ENCODE measurements around the gene VWDE. TPM values are rescaled to one million over a fixed set of nuclear protein-coding genes. Genes with fewer than 3 reads are reported as not detected.
"Not testable (repeated sequence)": the region's sequence is repeated elsewhere in the genome, so short reads cannot be mapped to it uniquely, and the experiment has no call there.

VWDE gene
- total RNA-seq, 1 experiment from 2014 or later, result 3.1 TPM

- Mint-ChIP-seq H3K27me3 (ENCODE audit: insufficient read depth, unreplicated experiment) (no peaks in the 10 kb centered on the region), H3K9me3 (ENCODE audit: unreplicated experiment) (peaks cover 15% of the 10 kb centered on the region), H3K4me3 (ENCODE audit: unreplicated experiment) (no peak overlapping the region), H3K36me3 (ENCODE audit: insufficient read depth, unreplicated experiment) (no peaks in the 10 kb centered on the region), H3K4me1 (ENCODE audit: insufficient read depth, unreplicated experiment) (no peaks in the 10 kb centered on the region), H3K27ac (ENCODE audit: low read depth, unreplicated experiment) (no peak overlapping the region)
- ChIA-PET CTCF (no interaction called here), POLR2A (no interaction called here)
- intact Hi-C loops (cut with micrococcal nuclease), result no loop called here
- BruUV-seq (replicated peaks), result no TSS peak
- no peak for TF ChIP-seq CTCF (IDR thresholded peaks at IDR 0.05; ENCODE audit: unreplicated experiment)
- DNase-seq (ENCODE audit: unreplicated experiment), result no peak
Observed at GRCh38 chr7:12410523-12410922, 6.9 kb upstream of the VWDE start.

DNA sequence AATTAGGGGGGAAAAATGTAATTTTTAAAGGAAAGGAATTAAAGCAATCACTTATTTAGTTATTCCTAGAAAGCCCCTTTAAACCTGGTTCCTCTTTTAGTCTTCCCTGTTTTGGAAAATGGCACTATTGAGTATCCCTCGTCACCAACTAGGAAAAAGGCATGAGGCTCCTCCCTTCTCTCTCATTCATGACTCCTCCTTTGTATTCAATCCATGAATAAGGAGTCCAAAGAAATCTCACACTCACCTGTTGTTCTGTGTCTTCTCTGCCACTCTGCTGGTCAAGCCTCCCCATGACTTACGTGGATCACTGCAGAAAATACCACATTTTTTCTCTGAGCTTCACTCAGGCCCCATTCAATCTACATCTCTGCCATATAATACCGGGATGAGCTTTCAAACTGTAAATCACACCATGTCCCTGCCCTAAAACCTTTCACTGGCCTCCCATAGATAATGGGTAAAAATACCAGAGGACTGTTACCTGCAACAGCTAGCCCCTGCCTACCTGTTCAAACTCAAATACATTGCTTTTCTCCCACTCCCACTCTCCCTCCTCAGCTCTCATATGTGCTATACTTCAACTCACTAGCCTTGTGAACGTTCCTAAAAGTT, 5.5 kb upstream of the VWDE start:
- Mint-ChIP-seq H3K9me3 (ENCODE audit: unreplicated experiment) (peaks cover 15% of the 10 kb centered on the region), H3K36me3 (ENCODE audit: insufficient read depth, unreplicated experiment) (no peaks in the 10 kb centered on the region), H3K4me1 (ENCODE audit: insufficient read depth, unreplicated experiment) (no peaks in the 10 kb centered on the region), H3K4me3 (ENCODE audit: unreplicated experiment) (no peak overlapping the region), H3K27ac (ENCODE audit: low read depth, unreplicated experiment) (no peak overlapping the region), H3K27me3 (ENCODE audit: insufficient read depth, unreplicated experiment) (no peaks in the 10 kb centered on the region)
- ChIA-PET CTCF (interaction anchor here (0.8 to 1.6 kb wide), 3 partner anchors 9 to 25 kb away, joined by 3 to 6 read pairs (median 5); no protein-coding TSS in a partner anchor), POLR2A (no interaction called here)
- DNase-seq (ENCODE audit: unreplicated experiment), result no peak
- intact Hi-C loops (cut with micrococcal nuclease), result no loop called here
- TF ChIP-seq CTCF (IDR thresholded peaks at IDR 0.05; ENCODE audit: unreplicated experiment), result no peak
- no TSS peak for BruUV-seq (replicated peaks)

- H3K4me1 Mint-ChIP-seq (ENCODE audit: insufficient read depth, unreplicated experiment); H3K27me3 Mint-ChIP-seq (ENCODE audit: insufficient read depth, unreplicated experiment); H3K4me3 Mint-ChIP-seq (ENCODE audit: unreplicated experiment); intact Hi-C loops (cut with micrococcal nuclease); POLR2A ChIA-PET; H3K9me3 Mint-ChIP-seq (ENCODE audit: unreplicated experiment); DNase-seq (ENCODE audit: unreplicated experiment); BruUV-seq (replicated peaks); H3K36me3 Mint-ChIP-seq (ENCODE audit: insufficient read depth, unreplicated experiment); H3K27ac Mint-ChIP-seq (ENCODE audit: low read depth, unreplicated experiment): not testable (repeated sequence)
- CTCF ChIA-PET, result interaction anchor here (0.8 to 2.0 kb wide), 3 partner anchors 18 to 26 kb away, joined by 3 to 6 read pairs (median 5); no protein-coding TSS in a partner anchor
Observed at GRCh38 chr7:12407652-12408051, 4.0 kb upstream of the VWDE start.

DNA sequence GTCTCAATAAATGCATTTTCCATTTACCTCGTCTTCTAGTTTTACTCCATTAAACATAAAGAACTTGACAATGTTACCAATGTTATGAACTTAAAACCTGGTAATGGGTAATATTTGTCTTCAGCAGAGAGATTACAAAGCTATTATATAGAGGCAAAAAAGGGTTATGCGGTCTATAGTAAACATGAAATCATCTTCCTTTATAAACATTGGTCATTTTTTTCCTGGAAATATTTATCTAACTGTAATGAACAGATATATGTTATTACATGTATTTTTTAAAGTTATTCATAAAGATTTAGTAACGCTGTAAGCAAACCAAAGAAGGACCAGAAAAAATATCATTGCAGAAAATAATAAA, 1.3 kb downstream of the VWDE start:
- POLR2A ChIA-PET, result interaction anchor here (0.6 to 2.7 kb wide), 3 partner anchors 21 to 191 kb away, joined by 3 to 16 read pairs (median 11); partner anchors contain the start of gene TMEM106B
- intact Hi-C loops (cut with micrococcal nuclease), result no loop called here
- no peak for DNase-seq (ENCODE audit: unreplicated experiment)
- Mint-ChIP-seq H3K4me3 (ENCODE audit: unreplicated experiment) (no peak overlapping the region), H3K4me1 (ENCODE audit: insufficient read depth, unreplicated experiment) (no peaks in the 10 kb centered on the region), H3K27ac (ENCODE audit: low read depth, unreplicated experiment) (no peak overlapping the region), H3K9me3 (ENCODE audit: unreplicated experiment) (peaks cover 12% of the 10 kb centered on the region), H3K27me3 (ENCODE audit: insufficient read depth, unreplicated experiment) (peaks cover 16% of the 10 kb centered on the region), H3K36me3 (ENCODE audit: insufficient read depth, unreplicated experiment) (no peaks in the 10 kb centered on the region)
- BruUV-seq (replicated peaks), result no TSS peak
- no peak for TF ChIP-seq CTCF (IDR thresholded peaks at IDR 0.05; ENCODE audit: unreplicated experiment)
- CTCF ChIA-PET, result interaction anchor here (1.1 kb wide), 1 partner anchor 11 kb away, joined by 3 read pairs; no protein-coding TSS in a partner anchor

Measured in MCF 10A (cell line).